GM21737 (cell line): ENCODE data around the gene MRFAP1L1.
"Not testable (repeated sequence)": the region's sequence is repeated elsewhere in the genome, so short reads cannot be mapped to it uniquely, and the experiment has no call there.

Experiments used
- ATAC-seq: cut with Tn5 transposase; IDR thresholded peaks from one replicate; pipeline ENCODE4 v1.9.1; 2021; ENCODE audit warnings: mild to moderate bottlenecking, moderate library complexity; ENCODE audit not compliant: unreplicated experiment

Gene MRFAP1L1

GRCh38 chr4:6692379-6692778, 17.3 kb downstream of the MRFAP1L1 start:
- ATAC-seq = no peak

DNA sequence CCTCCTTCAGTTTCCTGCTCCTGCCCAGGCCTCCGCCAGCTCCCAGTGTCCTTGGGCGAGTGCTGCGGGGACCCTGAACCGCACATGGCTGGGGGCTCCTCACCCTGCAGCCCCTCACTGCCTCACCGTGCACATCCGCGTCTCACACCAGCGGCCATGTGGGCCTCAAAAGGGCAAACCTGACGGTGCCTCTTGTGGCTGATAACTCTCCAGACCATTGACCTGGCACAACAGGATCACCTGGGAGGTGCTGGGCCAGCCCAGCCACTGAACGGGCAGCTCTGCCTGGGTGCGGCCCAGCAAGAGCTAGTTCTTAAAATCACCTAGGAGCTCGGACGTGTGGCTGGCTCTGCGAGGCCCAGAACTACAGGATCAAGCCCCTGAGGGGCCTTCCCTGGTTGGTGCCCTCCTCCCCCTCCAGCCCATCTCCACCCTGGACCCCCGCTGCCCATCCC, 20.1 kb downstream of the MRFAP1L1 start:
- no peak for ATAC-seq

GRCh38 chr4:6688879-6689505, 20.7 kb downstream of the MRFAP1L1 start:
- peak; percentile 73 for ATAC-seq

DNA sequence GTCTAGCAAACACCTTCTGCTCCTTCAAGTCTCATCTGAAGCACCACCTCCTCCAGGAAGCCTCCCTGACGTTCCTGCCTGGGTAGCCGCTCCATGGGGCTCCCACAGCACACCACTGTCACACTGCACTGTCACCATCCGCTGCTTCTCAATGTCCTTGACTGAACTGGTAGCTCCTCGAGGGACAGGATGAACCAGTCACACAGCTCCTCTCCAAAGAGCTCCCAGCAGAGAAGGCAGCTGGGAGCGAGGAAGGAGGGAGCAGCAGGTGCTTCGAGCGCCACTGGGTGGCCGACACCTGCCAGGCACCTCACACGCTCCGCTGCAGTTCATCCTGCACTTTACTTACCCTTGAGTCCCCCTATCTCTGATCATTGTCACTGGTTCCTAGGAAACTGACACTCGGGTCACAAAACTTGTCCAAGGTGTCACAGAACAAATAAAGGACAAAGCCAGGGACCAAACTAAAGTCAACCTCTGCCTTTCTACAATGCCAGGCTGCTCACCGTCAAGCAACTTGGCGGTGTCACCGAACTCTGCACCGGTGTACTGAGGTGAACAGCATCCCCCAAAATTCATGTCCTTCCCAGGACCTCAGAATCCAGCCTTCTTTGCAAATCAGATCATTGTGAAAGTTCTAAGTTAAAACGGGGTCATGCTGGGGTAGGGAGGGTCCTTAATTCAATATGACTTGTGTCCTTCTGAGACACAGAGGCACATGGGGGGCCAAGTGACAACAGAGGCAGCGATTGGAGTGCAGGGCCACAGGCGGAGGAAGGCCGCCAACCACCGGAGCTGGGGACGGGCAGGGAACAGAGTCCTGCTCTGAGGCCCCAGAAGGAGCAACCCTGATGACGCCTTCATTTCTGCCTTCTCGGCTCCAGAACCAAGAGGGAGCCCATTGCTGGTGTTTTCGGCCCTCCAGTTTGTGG, 21.5 kb downstream of the MRFAP1L1 start:
- no peak for ATAC-seq

- ATAC-seq = no peak
Observed at GRCh38 chr4:6686104-6686787, 23.4 kb downstream of the MRFAP1L1 start.

GRCh38 chr4:6684656-6685055, 25.0 kb downstream of the MRFAP1L1 start:
- ATAC-seq = no peak

GRCh38 chr4:6682862-6683590, 26.6 kb downstream of the MRFAP1L1 start:
- ATAC-seq = no peak

GRCh38 chr4:6681191-6681590, 28.5 kb downstream of the MRFAP1L1 start:
- ATAC-seq = no peak

DNA sequence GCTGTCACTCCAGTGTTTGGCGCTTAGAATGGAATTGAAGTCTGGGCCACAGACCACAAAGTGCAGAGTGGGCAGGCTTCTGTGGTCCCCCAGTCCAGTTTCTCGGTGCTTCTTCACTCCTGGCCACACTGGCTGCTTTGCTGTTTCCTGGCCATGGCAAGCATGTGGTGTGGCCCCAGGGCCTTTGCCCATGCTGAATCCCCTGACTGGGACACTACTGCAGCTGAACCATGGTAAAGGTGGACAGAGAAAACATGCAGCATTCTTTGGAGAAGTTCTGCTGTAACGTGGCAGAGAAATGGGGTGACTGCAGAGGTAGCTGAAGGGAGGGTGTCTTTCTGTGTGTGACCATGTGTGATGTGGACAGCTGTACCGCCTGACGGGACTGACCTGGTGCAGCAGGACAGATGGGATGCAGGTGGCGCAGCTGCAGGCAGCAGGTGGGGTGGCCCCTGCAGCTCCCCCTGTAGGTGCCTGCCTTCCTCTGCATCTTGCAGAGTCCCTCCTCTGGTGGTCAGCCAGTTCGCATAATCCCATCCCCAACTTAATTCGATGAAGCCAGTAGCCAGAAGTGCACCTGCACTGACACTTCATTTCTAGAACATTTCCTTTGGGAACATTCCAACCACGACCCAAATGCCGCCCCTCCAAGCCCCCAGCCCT, 29.2 kb downstream of the MRFAP1L1 start:
- ATAC-seq = no peak

- no peak for ATAC-seq
Observed at GRCh38 chr4:6676722-6677558, 32.7 kb downstream of the MRFAP1L1 start.

- ATAC-seq = peak; percentile 38
Observed at GRCh38 chr4:6674500-6675149, 35.0 kb downstream of the MRFAP1L1 start.

DNA sequence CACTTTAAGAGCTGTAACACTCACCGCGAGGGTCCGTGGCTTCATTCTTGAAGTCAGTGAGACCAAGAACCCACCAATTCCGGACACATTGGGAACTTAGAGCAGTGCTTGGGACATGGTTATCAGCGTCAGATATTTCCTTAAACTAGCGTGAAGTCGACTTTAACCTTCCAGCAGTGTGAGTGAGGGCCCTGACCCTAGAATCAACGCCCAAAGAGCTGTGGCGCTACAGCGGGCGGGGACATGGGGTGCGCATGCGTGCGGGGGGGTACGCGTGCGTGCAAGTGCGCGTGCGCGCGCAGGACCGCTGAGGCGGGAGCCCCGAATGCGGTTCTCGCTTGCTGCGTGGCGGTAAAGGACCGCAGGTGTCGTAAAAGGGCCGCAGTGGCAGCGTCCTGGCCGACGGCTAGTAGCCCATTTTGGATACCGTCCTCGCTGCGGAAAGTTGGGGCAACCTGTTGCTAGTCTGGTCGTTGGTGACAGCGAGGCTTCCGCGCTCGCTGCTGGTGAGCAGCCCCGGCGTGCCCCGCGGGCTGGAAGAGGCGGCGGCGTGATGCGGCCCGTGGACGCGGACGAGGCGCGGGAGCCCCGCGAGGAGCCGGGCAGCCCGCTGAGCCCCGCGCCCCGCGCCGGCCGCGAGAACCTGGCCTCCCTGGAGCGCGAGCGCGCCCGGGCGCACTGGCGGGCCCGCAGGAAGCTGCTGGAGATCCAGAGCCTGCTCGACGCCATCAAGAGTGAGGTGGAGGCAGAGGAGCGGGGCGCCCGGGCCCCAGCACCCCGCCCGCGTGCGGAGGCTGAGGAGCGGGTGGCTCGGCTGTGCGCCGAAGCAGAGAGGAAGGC, 35.8 kb downstream of the MRFAP1L1 start:
- ATAC-seq = peak; percentile 64

DNA sequence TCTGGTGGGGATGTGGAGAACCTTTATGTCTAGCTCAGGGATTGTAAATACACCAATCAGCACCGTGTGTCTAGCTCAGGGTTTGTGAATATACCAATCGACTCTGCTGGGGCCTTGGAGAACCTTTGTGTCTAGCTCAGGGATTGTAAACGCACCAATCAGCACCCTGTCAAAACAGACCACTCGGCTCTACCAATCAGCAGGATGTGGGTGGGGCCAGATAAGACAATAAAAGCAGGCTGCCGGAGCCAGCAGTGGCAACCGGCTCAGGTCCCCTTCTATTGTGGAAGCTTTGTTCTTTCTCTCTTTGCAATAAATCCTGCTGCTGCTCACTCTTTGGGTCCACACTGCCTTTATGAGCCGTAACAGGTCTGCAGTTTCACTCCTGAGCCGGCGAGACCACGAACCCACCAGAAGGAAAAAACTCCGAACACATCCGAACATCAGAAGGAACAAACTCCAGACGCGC, 36.4 kb downstream of the MRFAP1L1 start:
- ATAC-seq = not testable (repeated sequence)

- ATAC-seq = not testable (repeated sequence)
Observed at GRCh38 chr4:6672541-6673190, 37.0 kb downstream of the MRFAP1L1 start.

DNA sequence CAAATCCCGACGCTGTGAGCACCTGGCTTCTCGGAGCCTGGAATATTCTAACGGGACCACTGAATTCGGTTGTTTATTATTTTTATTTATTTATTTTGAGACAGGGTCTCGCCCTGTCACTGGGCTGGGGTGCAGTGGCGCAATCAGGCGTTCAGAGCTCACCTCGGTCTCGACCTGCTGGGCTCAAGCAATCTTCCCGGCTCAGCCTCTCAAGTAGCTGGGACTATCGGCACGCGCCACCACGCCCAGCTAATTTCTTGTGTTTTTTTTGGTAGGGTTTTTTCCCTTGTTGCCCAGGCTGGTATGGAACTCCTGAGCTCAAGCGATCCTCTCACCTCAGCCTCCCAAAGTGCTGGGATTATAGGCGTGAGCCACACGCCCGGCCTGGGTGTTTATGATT, 37.5 kb downstream of the MRFAP1L1 start:
- ATAC-seq = no peak

DNA sequence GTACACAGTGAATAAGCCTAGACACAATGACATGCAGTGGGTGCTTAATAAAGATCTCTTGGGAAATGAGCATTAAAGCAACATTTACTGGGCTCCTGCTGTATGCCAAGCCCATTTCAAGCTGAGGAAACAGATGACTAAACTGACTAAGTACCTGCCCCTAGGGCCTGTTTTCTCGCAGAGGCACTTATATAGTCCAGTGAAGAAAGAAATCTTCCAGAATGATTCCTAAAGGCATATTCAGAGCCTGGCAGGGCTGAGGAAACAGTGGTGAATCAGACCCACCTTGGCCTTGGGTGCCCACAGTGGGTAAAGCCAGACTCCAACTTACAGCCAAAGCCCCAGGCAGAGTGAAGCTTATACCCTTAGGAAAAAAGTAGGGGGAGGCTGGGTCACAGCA, 38.0 kb downstream of the MRFAP1L1 start:
- no peak for ATAC-seq

DNA sequence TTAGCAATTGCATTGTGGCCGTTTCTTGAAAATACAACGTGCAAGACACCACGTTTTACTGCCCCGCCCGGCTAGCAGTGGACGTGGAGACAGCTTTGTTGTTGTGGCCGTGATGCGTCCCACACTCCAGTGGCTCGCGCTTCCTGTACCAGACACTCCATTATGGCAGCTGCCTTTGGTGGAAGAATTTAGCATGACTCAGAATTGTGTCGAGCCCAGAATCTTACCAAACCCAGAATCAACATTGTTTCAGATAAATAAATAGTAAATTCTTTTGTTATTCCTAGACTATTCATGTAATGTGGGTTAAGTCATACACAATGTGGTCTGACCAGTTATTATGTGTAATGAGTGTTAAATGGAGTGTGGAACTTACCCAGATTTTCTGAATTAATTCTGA, 41.3 kb downstream of the MRFAP1L1 start:
- ATAC-seq = no peak

DNA sequence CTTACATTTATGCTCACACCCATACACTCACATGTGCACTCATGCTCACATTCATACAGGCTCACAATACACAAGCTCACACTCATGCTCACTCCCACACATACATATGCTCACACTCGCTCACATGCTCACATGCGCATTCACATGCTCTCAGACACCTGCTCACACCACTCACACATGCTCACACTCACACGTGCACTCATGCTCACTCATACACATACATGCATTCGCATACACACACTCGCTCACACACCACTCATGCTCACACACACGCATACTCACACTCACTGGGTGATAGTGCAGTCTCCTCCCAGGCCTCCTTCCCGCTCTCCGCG, 44.4 kb downstream of the MRFAP1L1 start:
- no peak for ATAC-seq
